ENCODE results near the gene LRRTM1. TPM values are rescaled to one million over a fixed set of nuclear protein-coding genes. Genes with fewer than 3 reads are reported as not detected.

Gene LRRTM1
- total and polyA plus RNA-seq, 2 donors (not counting 3 experiments of a cell fraction or from before 2014, with no cell fraction given): not detected

- FAIRE-seq (no peak), DNase-seq (ENCODE audit: low read depth, low spot score) (no peak)
- Histone ChIP-seq H3K9me3 (replicated peaks; ENCODE audit: control insufficient read depth, insufficient read depth, low read length) (no peaks in the 10 kb centered on the region), H4K20me1 (replicated peaks; ENCODE audit: control insufficient read depth, extremely low read depth, insufficient read depth, low read length) (no peaks in the 10 kb centered on the region), H3K4me1 (ENCODE audit: control insufficient read depth, extremely low read depth, insufficient read depth, low read length) (no peaks in the 10 kb centered on the region), H3K79me2 (ENCODE audit: control insufficient read depth, insufficient read depth, low read length) (no peaks in the 10 kb centered on the region), H3K27ac (ENCODE audit: insufficient read depth, low read depth, low read length) (no peak overlapping the region), H3K4me3 (replicated peaks in 1 of 3; ENCODE audit: insufficient read depth in 1 of 3, low read depth in 1 of 3, low read length in 3 of 3) (no peak overlapping the region), H3K9ac (replicated peaks; ENCODE audit: extremely low read depth, insufficient read depth, low read length) (no peak overlapping the region), H3K27me3 (ENCODE audit: control insufficient read depth in 2 of 2, insufficient read depth in 2 of 2, low read length in 2 of 2) (no peaks in the 10 kb centered on the region), H3K4me2 (ENCODE audit: insufficient read depth, low read length) (no peak overlapping the region), H3K9me1 (replicated peaks; ENCODE audit: control insufficient read depth, extremely low read depth, insufficient read depth, low read length) (no peaks in the 10 kb centered on the region), H3K36me3 (ENCODE audit: control insufficient read depth in 2 of 2, extremely low read depth in 1 of 2, insufficient read depth in 2 of 2, low read length in 2 of 2) (no peaks in the 10 kb centered on the region), H2AFZ (ENCODE audit: low read depth, low read length) (no peak overlapping the region)
- no TSS peak for BruUV-seq (replicated peaks)
- CTCF ChIA-PET: interaction anchor here (1.7 kb wide), 1 partner anchor 175 kb away, joined by 3 read pairs; no protein-coding TSS in a partner anchor
- no peak for TF ChIP-seq POLR2AphosphoS5 (IDR thresholded peaks at IDR 0.05; ENCODE audit: insufficient read depth, low read depth, low read length)
- no peak for TF ChIP-seq GATA2 (IDR thresholded peaks at IDR 0.05; ENCODE audit: insufficient read depth, insufficient read length, low read depth, low read length)
- no peak for TF ChIP-seq EZH2 (IDR thresholded peaks at IDR 0.05; ENCODE audit: borderline replicate concordance, low read depth, low read length, severe bottlenecking)
- TF ChIP-seq MAX (IDR thresholded peaks at IDR 0.05; ENCODE audit: insufficient read depth, insufficient read length): no peak
- TF ChIP-seq POLR2A (IDR thresholded peaks at IDR 0.05; ENCODE audit: low read depth, low read length): no peak
- intact Hi-C loops (cut with micrococcal nuclease) (no loop called here), dilution Hi-C loops (cut with MboI; ENCODE audit: extremely low pct_ligation_motif_present, low sequenced_read_pairs) (no loop called here)
- POLR2A ChIA-PET: no interaction called here
Measured at GRCh38 chr2:80323610-80324009, 19.1 kb upstream of the LRRTM1 start.

GRCh38 chr2:80322958-80323357 lies 18.4 kb upstream of the LRRTM1 start:
- FAIRE-seq (no peak), DNase-seq (ENCODE audit: low read depth, low spot score) (no peak)
- no peaks in the 10 kb centered on the region for H3K79me2 ChIP-seq (ENCODE audit: control insufficient read depth, insufficient read depth, low read length)
- H3K4me2 ChIP-seq (ENCODE audit: insufficient read depth, low read length): no peak overlapping the region
- BruUV-seq (replicated peaks): no TSS peak
- no peak overlapping the region for H2AFZ ChIP-seq (ENCODE audit: low read depth, low read length)
- H3K9ac ChIP-seq (replicated peaks; ENCODE audit: extremely low read depth, insufficient read depth, low read length): no peak overlapping the region
- CTCF ChIA-PET: interaction anchor here (1.7 kb wide), 1 partner anchor 176 kb away, joined by 3 read pairs; no protein-coding TSS in a partner anchor
- no peaks in the 10 kb centered on the region for H3K4me1 ChIP-seq (ENCODE audit: control insufficient read depth, extremely low read depth, insufficient read depth, low read length)
- H4K20me1 ChIP-seq (replicated peaks; ENCODE audit: control insufficient read depth, extremely low read depth, insufficient read depth, low read length): no peaks in the 10 kb centered on the region
- no peaks in the 10 kb centered on the region for H3K27me3 ChIP-seq (ENCODE audit: control insufficient read depth in 2 of 2, insufficient read depth in 2 of 2, low read length in 2 of 2)
- no peaks in the 10 kb centered on the region for H3K9me3 ChIP-seq (replicated peaks; ENCODE audit: control insufficient read depth, insufficient read depth, low read length)
- intact Hi-C loops (cut with micrococcal nuclease) (no loop called here), dilution Hi-C loops (cut with MboI; ENCODE audit: extremely low pct_ligation_motif_present, low sequenced_read_pairs) (no loop called here)
- no peak overlapping the region for H3K27ac ChIP-seq (ENCODE audit: insufficient read depth, low read depth, low read length)
- TF ChIP-seq GATA2 (IDR thresholded peaks at IDR 0.05; ENCODE audit: insufficient read depth, insufficient read length, low read depth, low read length) (no peak), JUN (IDR thresholded peaks at IDR 0.05; ENCODE audit: borderline replicate concordance, insufficient read depth, insufficient read length, low read depth) (no peak), MYC (IDR thresholded peaks at IDR 0.05; ENCODE audit: low read depth, low read length) (no peak), EZH2 (IDR thresholded peaks at IDR 0.05; ENCODE audit: borderline replicate concordance, low read depth, low read length, severe bottlenecking) (no peak), POLR2A (IDR thresholded peaks at IDR 0.05; ENCODE audit: low read depth, low read length) (no peak), FOS (IDR thresholded peaks at IDR 0.05; ENCODE audit: borderline replicate concordance, insufficient read depth, low read length) (no peak), CTCF (IDR thresholded peaks at IDR 0.05; ENCODE audit: extremely low read depth in 1 of 2, insufficient read depth in 1 of 2, low read depth in 1 of 2, low read length in 2 of 2) (no peak), POLR2AphosphoS5 (IDR thresholded peaks at IDR 0.05; ENCODE audit: insufficient read depth, low read depth, low read length) (no peak), MAX (IDR thresholded peaks at IDR 0.05; ENCODE audit: insufficient read depth, insufficient read length) (no peak)
- POLR2A ChIA-PET: no interaction called here
- no peak overlapping the region for H3K4me3 ChIP-seq (replicated peaks in 1 of 3; ENCODE audit: insufficient read depth in 1 of 3, low read depth in 1 of 3, low read length in 3 of 3)
- no peaks in the 10 kb centered on the region for H3K36me3 ChIP-seq (ENCODE audit: control insufficient read depth in 2 of 2, extremely low read depth in 1 of 2, insufficient read depth in 2 of 2, low read length in 2 of 2)
- H3K9me1 ChIP-seq (replicated peaks; ENCODE audit: control insufficient read depth, extremely low read depth, insufficient read depth, low read length): no peaks in the 10 kb centered on the region
